OCI-LY3 (cell line): Measurements from ENCODE around the gene JSRP1.

Experiments
- H2AFZ ChIP-seq: fragments of 200-600, 300-600 bp; shearing (Covaris generic); 2 replicates; pipeline ENCODE4 v1.6.0; 2014; ENCODE audit warnings: antibody characterized with exemption, low read depth, low read length
- H3K27ac ChIP-seq: fragments of 200-600, 300-600 bp; sonication (generic); 2 replicates; pipeline ENCODE4 v1.5.1; 2014; ENCODE audit warnings: mild to moderate bottlenecking, low read length, moderate library complexity, mixed read lengths
- H3K27me3 ChIP-seq: fragments of 200-600, 300-600 bp; sonication (generic); 2 replicates; pipeline ENCODE4 v1.6.1; 2014; ENCODE audit warnings: low read depth, low read length, mixed read lengths
- H3K36me3 ChIP-seq: fragments of 200-600, 300-600 bp; sonication (generic); replicated peaks from 2 replicates; pipeline ENCODE3; 2014; ENCODE audit warnings: low read depth, low read length, mixed read lengths
- H3K4me1 ChIP-seq: fragments of 300-600, 200-600 bp; sonication (generic); 2 replicates; pipeline ENCODE4 v1.6.1; 2014; ENCODE audit warnings: low read length, mixed read lengths
- H3K4me2 ChIP-seq: fragments of 200-600, 300-600 bp; sonication (generic); 2 replicates; pipeline ENCODE4 v1.6.1; 2014; ENCODE audit warnings: low read length, mixed read lengths
- H3K4me3 ChIP-seq: fragments of 300-600, 200-600 bp; sonication (generic); 2 replicates; pipeline ENCODE4 v1.5.1; 2014; ENCODE audit warnings: antibody characterized with exemption, mild to moderate bottlenecking, low read length, moderate library complexity
- H3K79me2 ChIP-seq: fragments of 300-600, 200-600 bp; shearing (Covaris generic); 2 replicates; pipeline ENCODE4 v1.6.1; 2014; ENCODE audit warnings: mild to moderate bottlenecking, low read length, mixed read lengths
- H3K9ac ChIP-seq: fragments of 300-600, 200-600 bp; shearing (Covaris generic); 2 replicates; pipeline ENCODE4 v1.6.0; 2014; ENCODE audit warnings: mild to moderate bottlenecking, low read length, moderate library complexity
- H3K9me3 ChIP-seq: fragments of 200-600, 300-600 bp; shearing (Covaris generic); 2 replicates; pipeline ENCODE4 v1.6.1; 2014; ENCODE audit warnings: low read length, mixed read lengths; ENCODE audit not compliant: insufficient read depth
- H4K20me1 ChIP-seq: fragments of 200-600, 300-600 bp; sonication (generic); 2 replicates; pipeline ENCODE4 v1.6.1; 2016; ENCODE audit warnings: low read length, mixed read lengths; ENCODE audit not compliant: insufficient read depth
- CTCF ChIP-seq: fragments of 200-600, 300-600 bp; sonication (generic); IDR thresholded peaks from 2 replicates; pipeline ENCODE4 v1.5.1; 2014; ENCODE audit warnings: antibody characterized with exemption, low read length, low read depth
- EZH2phosphoT487 ChIP-seq: fragments of 200-600 bp; shearing (Covaris generic); IDR thresholded peaks from 2 replicates; pipeline ENCODE4 v1.6.1; 2018; ENCODE audit warnings: antibody characterized with exemption, mixed run types, low read depth

JSRP1 gene

GRCh38 chr19:2242092-2242537, 14.1 kb downstream of the JSRP1 start:
- no peaks in the 10 kb centered on the region for H3K9me3 ChIP-seq
- no peak overlapping the region for H3K4me2 ChIP-seq
- peaks cover 69% of the 10 kb centered on the region for H3K79me2 ChIP-seq
- no peak for TF ChIP-seq CTCF
- TF ChIP-seq EZH2phosphoT487 = no peak
- H2AFZ ChIP-seq = no peak overlapping the region
- no peak overlapping the region for H3K27ac ChIP-seq
- no peaks in the 10 kb centered on the region for H3K27me3 ChIP-seq
- H3K36me3 ChIP-seq = peaks cover 80% of the 10 kb centered on the region
- H4K20me1 ChIP-seq = peaks cover 81% of the 10 kb centered on the region
- H3K9ac ChIP-seq = no peak overlapping the region
- H3K4me3 ChIP-seq = no peak overlapping the region
- H3K4me1 ChIP-seq = peaks cover 26% of the 10 kb centered on the region

GRCh38 chr19:2240881-2241760, 15.1 kb downstream of the JSRP1 start:
- TF ChIP-seq EZH2phosphoT487 = no peak
- no peak for TF ChIP-seq CTCF
- H3K4me3 ChIP-seq = no peak overlapping the region
- no peak overlapping the region for H3K27ac ChIP-seq
- peaks cover 78% of the 10 kb centered on the region for H4K20me1 ChIP-seq
- no peak overlapping the region for H2AFZ ChIP-seq
- no peaks in the 10 kb centered on the region for H3K27me3 ChIP-seq
- H3K79me2 ChIP-seq = peaks cover 74% of the 10 kb centered on the region
- no peaks in the 10 kb centered on the region for H3K9me3 ChIP-seq
- peaks cover 26% of the 10 kb centered on the region for H3K4me1 ChIP-seq
- no peak overlapping the region for H3K4me2 ChIP-seq
- H3K9ac ChIP-seq = no peak overlapping the region
- peaks cover 70% of the 10 kb centered on the region for H3K36me3 ChIP-seq

DNA sequence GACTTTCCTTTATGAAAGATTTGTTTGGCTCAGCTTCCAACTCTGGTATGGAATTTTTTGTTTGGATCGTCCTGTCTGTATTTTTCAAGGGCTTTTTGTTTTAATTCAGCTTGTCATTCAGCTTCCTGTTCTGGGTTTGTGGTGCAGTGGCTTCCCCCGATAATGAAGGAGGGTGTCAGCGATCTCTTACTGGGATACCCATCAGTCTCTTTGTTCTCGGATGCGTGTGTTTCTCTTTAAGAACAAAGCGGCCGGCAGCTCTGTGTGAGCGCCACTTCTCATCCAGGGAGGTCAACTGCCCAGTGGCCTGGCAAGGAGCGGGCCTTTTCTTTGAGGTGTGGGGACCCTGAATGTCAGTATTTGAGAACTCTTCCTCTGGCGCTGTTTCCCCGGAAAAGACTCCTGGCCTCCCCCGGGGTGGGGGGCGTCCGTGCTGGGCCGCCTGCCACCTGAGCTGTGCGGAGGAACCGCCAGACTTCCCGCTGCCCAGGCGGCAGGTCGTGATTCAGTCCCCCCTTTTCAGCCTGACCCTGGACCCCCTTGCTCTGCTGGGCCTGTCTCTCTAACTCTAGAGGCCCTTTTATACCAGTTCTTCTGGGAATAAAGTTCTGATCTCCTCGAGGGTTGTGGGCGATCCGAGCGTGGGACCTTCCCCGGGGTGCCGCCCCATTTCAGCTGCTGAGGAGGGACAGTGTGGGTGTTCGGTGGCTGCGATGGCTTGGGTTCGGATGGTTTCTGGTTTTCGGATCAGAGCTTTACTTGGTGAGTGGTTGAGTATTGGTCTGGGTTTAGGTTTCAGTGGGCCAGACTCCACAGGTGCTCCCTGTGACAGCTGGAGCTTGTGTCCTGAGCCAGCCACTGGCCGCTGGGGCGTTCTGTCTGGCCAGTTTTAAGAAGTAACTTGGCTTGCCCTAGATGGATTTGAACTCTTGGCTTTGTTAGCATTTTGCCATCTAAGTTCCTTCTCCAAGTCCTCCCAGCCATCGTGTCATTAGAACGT, 16.1 kb downstream of the JSRP1 start:
- Histone ChIP-seq H3K79me2 (peaks cover 84% of the 10 kb centered on the region), H3K4me1 (peaks cover 27% of the 10 kb centered on the region), H3K4me3 (no peak overlapping the region), H3K4me2 (peak overlapping the region; percentile 72), H3K36me3 (peaks cover 62% of the 10 kb centered on the region), H3K27me3 (no peaks in the 10 kb centered on the region), H3K9ac (0 out of 2 replicates have a peak overlapping the region, but pooled peaks have one; percentile 4), H3K9me3 (no peaks in the 10 kb centered on the region), H2AFZ (no peak overlapping the region), H3K27ac (no peak overlapping the region), H4K20me1 (peaks cover 74% of the 10 kb centered on the region)
- TF ChIP-seq CTCF (no peak), EZH2phosphoT487 (no peak)
